ENCODE results near the gene NFS1.

The NFS1 gene

GRCh38 chr20:35664466-35665206 lies 34.5 kb downstream of the NFS1 start, which contains the start of the genes CPNE1 and RBM12:
Gene CPNE1 (minus strand): TSS chr20:35664900. CDS start chr20:35632923, 31,977 bp downstream.
Gene RBM12 (minus strand): TSS chr20:35664900. CDS start chr20:35655322, 9,578 bp downstream.
- peak within 1 kb of the TSS; percentile 93 for H3K4me2 ChIP-seq (ENCODE audit: low read depth, low read length, poor library complexity, severe bottlenecking)
- peak within 1 kb of the TSS; percentile 87 for H2AFZ ChIP-seq (ENCODE audit: low read depth, low read length, severe bottlenecking)
- H3K36me3 ChIP-seq (ENCODE audit: low read length), result 0 out of 2 replicates have a peak, but pooled peaks cover 3% of the 10 kb centered on the region
- H4K20me1 ChIP-seq (ENCODE audit: low read depth, low read length), result peaks cover 38% of the 10 kb centered on the region
- peak within 1 kb of the TSS; percentile 71 for H3K4me3 ChIP-seq (ENCODE audit: insufficient read depth, low read length, poor library complexity, severe bottlenecking)
- peaks cover 51% of the 10 kb centered on the region for H3K79me2 ChIP-seq (ENCODE audit: insufficient read depth, low read length)
- peak within 1 kb of the TSS; percentile 76 for H3K27ac ChIP-seq (ENCODE audit: low read depth, low read length)
- H3K9ac ChIP-seq (ENCODE audit: low read length), result peak within 1 kb of the TSS; percentile 89
- no peaks in the 10 kb centered on the region for H3K27me3 ChIP-seq (ENCODE audit: low read length)
- H3K9me2 ChIP-seq (replicated peaks; ENCODE audit: insufficient read depth, low read length), result no peaks in the 10 kb centered on the region
- TF ChIP-seq CTCF (IDR thresholded peaks at IDR 0.05; ENCODE audit: insufficient read depth, low read length, poor library complexity, severe bottlenecking), result no peak
- no peak for TF ChIP-seq EZH2phosphoT487 (conservative IDR thresholded peaks at IDR 0.05; ENCODE audit: low read length)
- H3F3A ChIP-seq (ENCODE audit: insufficient read depth), result peaks cover 11% of the 10 kb centered on the region
- H3K9me3 ChIP-seq (ENCODE audit: insufficient read depth, low read length), result no peaks in the 10 kb centered on the region

GRCh38 chr20:35663516-35664465 lies 35.4 kb downstream of the NFS1 start:
- Histone ChIP-seq H3K79me2 (ENCODE audit: insufficient read depth, low read length) (peaks cover 59% of the 10 kb centered on the region), H3K27me3 (ENCODE audit: low read length) (no peaks in the 10 kb centered on the region), H4K20me1 (ENCODE audit: low read depth, low read length) (peaks cover 46% of the 10 kb centered on the region), H3K27ac (ENCODE audit: low read depth, low read length) (peak overlapping the region; percentile 76), H3K9ac (ENCODE audit: low read length) (peak overlapping the region; percentile 89), H3K9me3 (ENCODE audit: insufficient read depth, low read length) (no peaks in the 10 kb centered on the region), H3K9me2 (replicated peaks; ENCODE audit: insufficient read depth, low read length) (no peaks in the 10 kb centered on the region), H3K4me3 (ENCODE audit: insufficient read depth, low read length, poor library complexity, severe bottlenecking) (peak overlapping the region; percentile 71), H3K36me3 (ENCODE audit: low read length) (0 out of 2 replicates have a peak, but pooled peaks cover 3% of the 10 kb centered on the region), H3F3A (ENCODE audit: insufficient read depth) (peaks cover 10% of the 10 kb centered on the region), H3K4me2 (ENCODE audit: low read depth, low read length, poor library complexity, severe bottlenecking) (peak overlapping the region; percentile 93), H2AFZ (ENCODE audit: low read depth, low read length, severe bottlenecking) (peak overlapping the region; percentile 87)
- no peak for TF ChIP-seq CTCF (IDR thresholded peaks at IDR 0.05; ENCODE audit: insufficient read depth, low read length, poor library complexity, severe bottlenecking)
- TF ChIP-seq EZH2phosphoT487 (conservative IDR thresholded peaks at IDR 0.05; ENCODE audit: low read length), result no peak

- Histone ChIP-seq H3K4me2 (ENCODE audit: low read depth, low read length, poor library complexity, severe bottlenecking) (peak overlapping the region; percentile 93), H3K79me2 (ENCODE audit: insufficient read depth, low read length) (peaks cover 72% of the 10 kb centered on the region), H3K9me2 (replicated peaks; ENCODE audit: insufficient read depth, low read length) (no peaks in the 10 kb centered on the region), H3K9ac (ENCODE audit: low read length) (peak overlapping the region; percentile 89), H3F3A (ENCODE audit: insufficient read depth) (peaks cover 4% of the 10 kb centered on the region), H2AFZ (ENCODE audit: low read depth, low read length, severe bottlenecking) (no peak overlapping the region), H3K27me3 (ENCODE audit: low read length) (no peaks in the 10 kb centered on the region), H3K9me3 (ENCODE audit: insufficient read depth, low read length) (no peaks in the 10 kb centered on the region), H3K27ac (ENCODE audit: low read depth, low read length) (no peak overlapping the region), H3K36me3 (ENCODE audit: low read length) (no peaks in the 10 kb centered on the region), H4K20me1 (ENCODE audit: low read depth, low read length) (peaks cover 52% of the 10 kb centered on the region), H3K4me3 (ENCODE audit: insufficient read depth, low read length, poor library complexity, severe bottlenecking) (peak overlapping the region; percentile 71)
- TF ChIP-seq CTCF (IDR thresholded peaks at IDR 0.05; ENCODE audit: insufficient read depth, low read length, poor library complexity, severe bottlenecking) (no peak), EZH2phosphoT487 (conservative IDR thresholded peaks at IDR 0.05; ENCODE audit: low read length) (no peak)
These were observed 36.6 kb downstream of the NFS1 start for GRCh38 chr20:35662551-35662950.
